Rectal smooth muscle tissue (tissue), 1 donor: ENCODE results near the gene XAB2.
"Not testable (repeated sequence)": the region's sequence is repeated elsewhere in the genome, so short reads cannot be mapped to it uniquely, and the experiment has no call there.

ENCODE experiments used
- H3K27ac ChIP-seq: one replicate; pipeline ENCODE4 v1.7.0; 2013; ENCODE audit warnings: low read depth, low read length, inconsistent platforms
- H3K27me3 ChIP-seq: one replicate; pipeline ENCODE4 v1.7.0; 2013; ENCODE audit warnings: low read length; ENCODE audit not compliant: control insufficient read depth, insufficient read depth
- H3K36me3 ChIP-seq: one replicate; pipeline ENCODE4 v1.7.0; 2013; ENCODE audit warnings: low read length; ENCODE audit not compliant: control insufficient read depth, insufficient read depth
- H3K4me1 ChIP-seq: one replicate; pipeline ENCODE4 v1.7.0; 2013; ENCODE audit warnings: low read length; ENCODE audit not compliant: control insufficient read depth, insufficient read depth
- H3K4me3 ChIP-seq: one replicate; pipeline ENCODE4 v1.7.0; 2013; ENCODE audit warnings: low read length
- H3K9ac ChIP-seq: one replicate; pipeline ENCODE4 v1.7.0; 2013; ENCODE audit warnings: low read length

Gene XAB2

DNA sequence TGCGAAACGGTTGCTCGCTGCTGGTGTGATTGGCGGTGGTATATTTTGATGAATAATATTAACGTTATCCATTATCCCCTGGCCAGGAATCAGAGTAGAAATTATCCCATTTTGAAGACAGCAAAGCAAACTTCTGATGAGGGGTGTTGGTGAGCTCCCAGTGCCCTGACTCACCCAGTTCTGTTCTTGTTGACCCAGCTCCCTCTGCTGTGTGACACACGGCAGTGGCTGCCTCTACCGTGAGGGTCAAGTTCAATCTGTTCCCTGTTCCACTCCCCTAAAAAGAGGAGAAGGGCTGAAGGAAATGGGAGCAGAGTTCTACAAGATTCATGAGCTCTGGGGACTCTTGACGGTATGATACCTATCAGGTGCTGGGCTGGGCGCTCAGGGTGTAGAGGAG is 31.7 kb downstream of the XAB2 start:
- no peaks in the 10 kb centered on the region for H3K36me3 ChIP-seq
- no peak overlapping the region for H3K4me3 ChIP-seq
- peaks cover 15% of the 10 kb centered on the region for H3K27me3 ChIP-seq
- H3K9ac ChIP-seq, result no peak overlapping the region
- no peak overlapping the region for H3K27ac ChIP-seq
- no peaks in the 10 kb centered on the region for H3K4me1 ChIP-seq

DNA sequence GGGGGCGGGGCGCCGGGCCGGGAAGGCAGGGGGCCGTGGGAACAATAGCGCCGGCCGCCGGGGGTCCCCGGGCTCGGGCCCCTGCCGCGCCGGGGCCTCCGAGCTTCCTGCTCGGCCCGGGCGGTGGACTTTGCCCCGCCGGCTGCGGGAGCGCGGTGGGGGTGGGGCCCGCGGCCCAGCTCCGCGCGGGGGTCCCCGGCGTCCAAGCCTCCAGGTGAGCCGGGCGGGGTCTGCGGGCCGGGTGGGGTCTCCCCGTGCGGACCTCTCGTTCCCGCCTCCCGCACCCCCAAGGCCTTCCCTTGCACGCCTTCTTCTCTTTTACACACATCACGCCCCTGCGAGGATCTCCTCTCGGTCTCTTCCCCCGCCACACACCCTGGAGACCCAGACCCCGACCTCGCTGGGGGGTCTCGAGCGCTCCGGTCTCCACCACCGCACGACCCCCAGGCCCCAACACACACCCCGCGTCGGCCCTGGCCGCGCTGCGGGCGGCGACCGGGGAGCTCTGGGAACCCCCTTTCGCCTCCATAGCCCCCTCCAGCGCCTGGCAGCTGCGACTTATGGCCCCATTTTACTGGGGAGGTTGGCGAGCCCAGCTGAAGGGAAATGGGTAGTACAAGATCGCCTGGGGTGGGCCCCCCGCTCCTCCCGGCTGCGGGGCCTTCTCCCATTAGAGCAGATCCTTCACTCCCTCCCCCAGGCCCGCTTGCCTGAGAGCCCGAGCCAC is 33.0 kb downstream of the XAB2 start:
- Histone ChIP-seq H3K4me3 (peak overlapping the region; percentile 59), H3K36me3 (no peaks in the 10 kb centered on the region), H3K9ac (no peak overlapping the region), H3K27me3 (peaks cover 15% of the 10 kb centered on the region), H3K4me1 (no peaks in the 10 kb centered on the region), H3K27ac (no peak overlapping the region)

DNA sequence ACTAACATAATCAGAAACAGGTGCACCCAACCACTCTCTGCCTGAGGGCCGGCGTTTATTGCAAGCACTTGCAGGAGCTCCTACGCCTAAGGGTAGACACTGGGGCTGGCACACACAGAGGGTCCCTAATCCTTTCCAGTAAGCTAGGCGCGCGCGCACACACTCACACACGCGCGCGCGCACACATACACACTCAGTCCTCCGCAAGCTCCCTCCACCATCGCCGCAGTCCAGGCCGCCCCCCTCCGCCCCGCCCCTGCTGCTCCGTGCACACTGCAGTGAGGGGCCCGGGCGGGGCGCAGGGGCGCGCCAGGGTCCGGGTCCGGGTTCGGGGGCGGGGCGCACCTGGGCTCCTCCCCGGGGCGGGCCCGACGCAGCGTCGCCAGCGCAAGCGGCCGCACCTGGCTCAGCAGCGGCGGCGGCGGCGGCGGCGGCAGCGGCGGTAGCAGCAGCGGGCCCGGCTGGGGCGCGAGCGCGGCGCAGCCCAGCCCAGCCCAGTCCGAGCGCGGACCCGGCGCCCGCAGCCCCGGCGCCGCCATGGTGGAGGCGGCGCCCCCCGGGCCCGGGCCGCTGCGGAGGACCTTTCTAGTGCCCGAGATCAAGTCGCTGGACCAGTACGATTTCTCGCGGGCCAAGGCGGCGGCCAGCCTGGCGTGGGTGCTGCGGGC is 33.7 kb downstream of the XAB2 start, which contains the start of gene CAMSAP3:
Gene CAMSAP3, plus strand, starts transcription at position 398 of the 668 bp plus-strand sequence. Its CDS starts 140 bp downstream, at position 538.
- Histone ChIP-seq H3K36me3 (no peaks in the 10 kb centered on the region), H3K27ac (no peak within 1 kb of the TSS), H3K4me3 (peak within 1 kb of the TSS; percentile 59), H3K27me3 (peaks cover 15% of the 10 kb centered on the region), H3K4me1 (no peaks in the 10 kb centered on the region), H3K9ac (no peak within 1 kb of the TSS)

DNA sequence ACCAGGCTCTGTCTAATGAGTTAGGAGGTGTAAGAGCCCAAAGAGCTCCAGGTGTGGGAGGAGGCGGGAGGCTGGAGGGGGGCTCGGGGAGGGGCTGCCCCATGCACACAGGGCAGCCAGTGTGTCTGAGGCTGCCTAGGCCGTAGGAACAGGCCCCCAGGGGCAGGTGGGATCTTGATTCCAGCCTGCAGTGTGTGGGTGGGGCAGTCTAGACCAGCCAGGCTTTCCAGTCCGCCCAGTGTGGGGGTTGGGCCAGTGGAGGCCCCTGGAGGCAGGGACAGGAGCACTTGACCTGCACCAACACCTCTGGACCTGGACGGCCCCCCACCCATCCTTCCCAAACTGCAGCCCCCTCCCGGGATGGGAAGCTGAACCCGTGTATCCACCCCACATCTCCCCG is 39.1 kb downstream of the XAB2 start:
- Histone ChIP-seq H3K36me3 (no peaks in the 10 kb centered on the region), H3K27ac (no peak overlapping the region), H3K4me3 (no peak overlapping the region), H3K27me3 (peaks cover 3% of the 10 kb centered on the region), H3K9ac (no peak overlapping the region), H3K4me1 (no peaks in the 10 kb centered on the region)

DNA sequence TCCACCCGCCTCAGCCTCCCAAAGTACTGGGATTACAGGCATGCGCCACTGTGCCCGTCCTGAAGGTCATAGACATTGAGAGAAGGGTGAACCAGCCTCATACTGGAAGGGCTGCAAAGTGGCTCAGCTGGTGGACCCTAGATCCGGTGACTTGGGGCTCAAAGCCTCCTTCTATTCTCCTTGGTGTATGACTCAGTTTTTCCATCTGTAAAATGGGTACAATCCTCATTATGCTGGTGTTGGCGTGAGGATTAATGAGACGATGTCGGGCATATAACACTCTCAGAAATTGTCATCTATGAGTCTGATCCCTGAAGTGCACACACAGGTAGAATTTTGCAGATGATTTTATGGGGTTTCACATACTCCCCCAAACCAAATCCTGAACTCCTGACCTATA is 39.5 kb downstream of the XAB2 start:
- no peaks in the 10 kb centered on the region for H3K4me1 ChIP-seq
- no peak overlapping the region for H3K27ac ChIP-seq
- H3K4me3 ChIP-seq, result no peak overlapping the region
- no peaks in the 10 kb centered on the region for H3K36me3 ChIP-seq
- H3K9ac ChIP-seq, result no peak overlapping the region
- H3K27me3 ChIP-seq, result peaks cover 2% of the 10 kb centered on the region

DNA sequence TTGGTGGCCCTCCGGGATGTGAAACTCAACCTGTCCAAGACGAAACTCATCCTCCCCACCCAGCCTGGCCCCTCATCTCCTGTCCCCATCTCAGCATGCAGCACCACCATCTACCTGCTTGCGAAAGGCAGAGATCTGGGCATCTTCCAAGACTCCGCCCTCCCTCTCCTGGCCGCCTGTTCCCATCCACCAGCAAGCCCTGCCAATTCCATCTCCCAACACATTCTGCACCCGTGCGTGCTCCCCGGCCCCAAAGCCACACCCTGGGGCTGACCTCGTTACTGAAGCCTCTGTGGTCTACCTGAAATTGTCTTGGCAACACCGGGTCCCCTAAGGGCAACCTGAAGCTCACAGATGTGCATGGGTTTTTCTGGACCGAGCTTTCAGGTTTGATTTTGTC is 46.9 kb downstream of the XAB2 start:
- no peak overlapping the region for H3K27ac ChIP-seq
- H3K4me1 ChIP-seq, result no peaks in the 10 kb centered on the region
- no peaks in the 10 kb centered on the region for H3K36me3 ChIP-seq
- H3K9ac ChIP-seq, result no peak overlapping the region
- H3K4me3 ChIP-seq, result no peak overlapping the region
- no peaks in the 10 kb centered on the region for H3K27me3 ChIP-seq

DNA sequence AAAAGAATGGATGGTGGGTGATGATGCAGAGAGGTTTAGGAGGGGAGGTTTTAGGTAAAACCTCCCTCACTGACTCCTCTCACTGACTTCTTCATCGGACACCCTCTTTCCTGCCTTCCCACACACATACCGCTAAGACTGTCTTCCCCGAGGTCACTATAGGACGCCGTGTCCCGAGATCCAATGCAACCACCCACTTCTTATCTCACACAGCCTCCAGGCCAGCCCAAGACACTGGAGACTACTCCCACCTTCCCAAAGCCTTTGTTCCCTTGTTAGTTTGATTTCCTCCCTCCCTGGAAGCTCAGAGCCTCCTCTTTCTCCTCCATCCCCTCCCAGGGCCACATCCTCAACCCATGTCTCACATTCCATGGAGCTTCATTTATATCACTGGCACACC is 50.2 kb downstream of the XAB2 start:
- Histone ChIP-seq H3K9ac (no peak overlapping the region), H3K36me3 (no peaks in the 10 kb centered on the region), H3K27me3 (no peaks in the 10 kb centered on the region), H3K27ac (no peak overlapping the region), H3K4me3 (no peak overlapping the region), H3K4me1 (no peaks in the 10 kb centered on the region)

DNA sequence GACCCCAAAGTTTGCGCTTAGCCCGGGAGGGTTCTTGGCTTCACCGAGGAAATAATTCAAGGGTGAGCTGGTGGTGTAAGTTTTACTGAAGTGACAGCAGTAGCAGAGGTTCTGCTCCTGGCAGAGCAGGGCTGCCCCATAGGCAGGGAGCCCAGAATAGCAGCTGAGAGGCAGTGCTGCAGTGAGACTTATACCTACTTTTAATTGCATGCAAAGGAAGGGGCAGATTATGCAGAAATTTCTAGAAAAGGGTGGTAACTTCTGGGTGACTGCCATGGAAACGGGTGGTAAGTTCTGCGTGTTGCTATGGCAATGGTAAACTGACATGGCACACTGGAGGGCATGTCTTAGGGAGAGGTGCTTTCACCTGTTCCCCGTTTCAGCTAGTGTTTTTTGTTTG is 51.2 kb downstream of the XAB2 start:
- H3K9ac ChIP-seq, result no peak overlapping the region
- no peaks in the 10 kb centered on the region for H3K4me1 ChIP-seq
- no peaks in the 10 kb centered on the region for H3K27me3 ChIP-seq
- no peaks in the 10 kb centered on the region for H3K36me3 ChIP-seq
- H3K4me3 ChIP-seq, result no peak overlapping the region
- H3K27ac ChIP-seq, result no peak overlapping the region

DNA sequence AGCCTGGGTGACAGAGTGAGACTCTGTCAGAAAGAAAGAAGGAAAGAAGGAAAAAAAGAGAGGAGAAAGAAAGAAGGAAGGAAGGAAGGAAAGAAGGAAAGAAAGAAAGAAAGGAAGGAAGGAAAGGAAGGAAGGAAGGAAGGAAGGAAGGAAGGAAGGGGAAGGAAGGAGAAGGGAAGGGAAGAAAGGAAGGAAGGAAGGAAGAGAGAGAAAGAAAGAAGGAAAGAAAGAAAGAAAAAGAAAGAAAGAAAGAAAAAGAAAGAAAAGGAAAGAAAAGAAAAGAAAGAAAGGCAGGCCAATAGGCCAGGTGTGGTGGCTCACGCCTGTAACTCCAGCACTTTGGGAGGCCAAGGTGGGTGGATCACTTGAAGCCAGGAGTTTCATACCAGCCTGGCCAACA is 51.9 kb downstream of the XAB2 start:
- not testable (repeated sequence) for H3K4me3 ChIP-seq, H3K36me3 ChIP-seq, H3K9ac ChIP-seq, H3K27ac ChIP-seq, H3K4me1 ChIP-seq, H3K27me3 ChIP-seq

DNA sequence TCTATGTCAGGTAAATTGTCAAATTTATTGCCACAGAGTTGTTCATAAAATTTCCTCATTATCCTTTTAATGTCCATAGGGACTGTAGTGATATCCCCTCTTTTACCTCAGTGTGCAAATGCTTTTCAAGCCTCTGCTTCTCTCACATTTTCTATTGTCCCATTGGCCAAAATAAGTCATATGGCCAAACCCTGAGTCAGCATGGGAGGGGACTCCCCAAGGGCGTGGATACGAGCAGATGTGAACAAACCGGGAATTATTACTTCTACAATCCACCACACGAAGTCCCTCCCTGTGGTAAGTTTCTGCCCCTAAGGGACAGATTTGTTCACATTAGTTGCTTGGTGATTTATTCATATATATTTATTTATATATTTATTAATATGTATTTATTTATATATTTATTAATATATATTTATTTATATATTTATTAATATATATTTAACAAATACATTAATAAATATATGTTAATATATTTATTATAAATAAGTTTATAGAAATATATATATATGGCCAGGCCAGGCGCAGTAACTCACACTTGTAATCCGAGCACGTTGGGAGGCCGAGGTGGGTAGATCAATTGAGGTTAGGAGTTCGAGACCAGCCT is 53.8 kb downstream of the XAB2 start:
- no peaks in the 10 kb centered on the region for H3K4me1 ChIP-seq
- H3K27me3 ChIP-seq, result no peaks in the 10 kb centered on the region
- no peak overlapping the region for H3K27ac ChIP-seq
- no peaks in the 10 kb centered on the region for H3K36me3 ChIP-seq
- no peak overlapping the region for H3K9ac ChIP-seq
- no peak overlapping the region for H3K4me3 ChIP-seq

DNA sequence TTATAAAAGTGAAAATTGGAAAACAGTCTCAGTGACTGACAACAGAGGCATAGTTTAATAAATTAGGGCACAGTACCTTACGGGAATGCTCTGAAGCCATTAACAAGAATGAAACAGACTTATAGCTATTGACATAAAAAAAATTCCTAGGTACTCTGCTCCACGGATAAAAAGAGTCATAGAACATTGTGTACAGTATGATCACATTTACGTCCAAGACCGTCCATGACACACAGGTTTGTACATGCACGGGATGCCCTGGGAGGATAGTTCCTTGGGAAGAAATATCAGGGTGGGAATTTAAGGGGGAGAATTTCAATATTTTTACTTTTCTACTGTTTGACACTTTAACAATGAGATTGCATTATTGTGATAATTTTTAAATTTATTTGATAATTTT is 58.6 kb downstream of the XAB2 start:
- no peaks in the 10 kb centered on the region for H3K27me3 ChIP-seq
- no peak overlapping the region for H3K27ac ChIP-seq
- no peaks in the 10 kb centered on the region for H3K4me1 ChIP-seq
- no peaks in the 10 kb centered on the region for H3K36me3 ChIP-seq
- H3K4me3 ChIP-seq, result no peak overlapping the region
- no peak overlapping the region for H3K9ac ChIP-seq
